Measurements from ENCODE around the gene TRIO.
A peak's percentile ranks its signal among the peaks of the same experiment; 100 is the strongest.

TRIO gene

DNA sequence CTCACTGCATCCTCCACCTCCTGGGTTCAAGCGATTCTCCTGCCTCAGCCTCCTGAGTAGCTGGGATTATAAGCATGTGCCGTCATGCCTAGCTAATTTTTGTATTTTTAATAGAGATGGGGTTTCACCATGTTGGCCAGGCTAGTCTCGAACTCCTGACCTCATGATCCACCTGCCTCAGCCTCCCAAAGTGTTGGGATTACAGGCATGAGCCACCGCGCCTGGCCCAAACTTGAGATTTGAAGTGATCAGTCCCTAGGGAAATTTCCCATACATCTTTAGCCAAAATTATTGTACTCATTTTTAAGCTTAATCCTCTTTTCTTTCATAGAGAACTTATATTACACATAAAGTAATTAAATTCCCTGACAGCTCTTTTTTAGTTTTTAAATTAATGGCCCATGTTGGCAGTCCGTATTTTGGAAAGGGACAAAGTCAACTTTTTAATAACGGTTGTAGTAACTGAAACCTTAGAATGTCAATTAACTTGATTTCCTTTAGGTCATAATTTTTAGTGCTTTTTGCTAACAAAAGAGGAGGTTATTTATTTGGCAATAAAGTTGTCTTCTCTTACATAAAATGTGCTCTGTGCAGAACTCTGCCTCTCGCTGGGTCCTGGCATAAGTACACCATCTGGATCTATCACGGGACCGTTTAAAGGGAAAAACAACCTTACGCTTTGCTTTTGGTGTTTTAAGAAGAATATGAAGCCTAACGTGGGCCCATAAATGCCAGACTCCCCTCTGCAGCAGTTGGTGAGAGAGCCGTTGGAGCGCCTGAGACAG, 296.1 kb downstream of the TRIO start:
- H3K4me3 ChIP-seq = no peak overlapping the region
- H4K20me1 ChIP-seq = peaks cover 8% of the 10 kb centered on the region; the same call in 1 of the 2 replicates
- TF ChIP-seq Cebpa-rat (IDR thresholded peaks at IDR 0.05) = no peak
- no peaks in the 10 kb centered on the region for H3K27me3 ChIP-seq
- peaks cover 70% of the 10 kb centered on the region for H3K36me3 ChIP-seq
- peak overlapping the region; percentile 71 for H3K27ac ChIP-seq
- peaks cover 25% of the 10 kb centered on the region for H3K9me3 ChIP-seq
- H3K4me2 ChIP-seq = peak overlapping the region; percentile 71; the same call in 1 of the 2 replicates
- no peak overlapping the region for H3K9ac ChIP-seq
- H3K4me1 ChIP-seq = peaks cover 50% of the 10 kb centered on the region

DNA sequence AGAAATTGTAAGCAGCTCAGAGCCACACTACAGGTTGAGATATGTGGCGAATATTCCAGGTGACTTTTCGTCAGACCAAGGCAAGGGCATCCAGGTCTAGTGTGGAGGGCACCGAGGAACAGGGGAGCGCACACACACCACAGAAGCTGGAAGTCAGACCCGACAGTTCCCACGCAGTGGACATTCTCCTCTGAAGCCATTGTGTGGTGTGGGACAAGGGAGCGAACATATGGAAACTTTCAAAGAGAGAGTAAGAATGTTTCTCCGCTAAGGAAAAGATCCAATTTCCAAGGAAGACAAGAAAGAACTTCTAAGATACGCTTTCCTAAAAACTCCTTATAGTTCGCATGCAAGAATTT, 297.1 kb downstream of the TRIO start:
- Histone ChIP-seq H3K4me1 (peaks cover 52% of the 10 kb centered on the region), H3K4me2 (peak overlapping the region; percentile 71), H4K20me1 (peaks cover 8% of the 10 kb centered on the region; the same call in 1 of the 2 replicates), H3K36me3 (peaks cover 64% of the 10 kb centered on the region), H3K27me3 (no peaks in the 10 kb centered on the region), H3K27ac (peak overlapping the region; percentile 71), H3K9me3 (peaks cover 16% of the 10 kb centered on the region), H3K4me3 (no peak overlapping the region), H3K9ac (peak overlapping the region; percentile 58; the same call in 1 of the 2 replicates)
- TF ChIP-seq Cebpa-rat (IDR thresholded peaks at IDR 0.05) = no peak

- TF ChIP-seq Cebpa-rat (IDR thresholded peaks at IDR 0.05) = no peak
- Histone ChIP-seq H3K9me3 (peaks cover 10% of the 10 kb centered on the region; the same call in 1 of the 2 replicates), H3K27ac (peak overlapping the region; percentile 71), H3K4me3 (peak overlapping the region; percentile 35), H3K4me1 (peaks cover 52% of the 10 kb centered on the region), H3K4me2 (peak overlapping the region; percentile 71), H4K20me1 (peaks cover 12% of the 10 kb centered on the region; the same call in 1 of the 2 replicates), H3K9ac (peak overlapping the region; percentile 58), H3K36me3 (peaks cover 63% of the 10 kb centered on the region), H3K27me3 (no peaks in the 10 kb centered on the region)
Measured at GRCh38 chr5:14440582-14441431, 297.7 kb downstream of the TRIO start.

DNA sequence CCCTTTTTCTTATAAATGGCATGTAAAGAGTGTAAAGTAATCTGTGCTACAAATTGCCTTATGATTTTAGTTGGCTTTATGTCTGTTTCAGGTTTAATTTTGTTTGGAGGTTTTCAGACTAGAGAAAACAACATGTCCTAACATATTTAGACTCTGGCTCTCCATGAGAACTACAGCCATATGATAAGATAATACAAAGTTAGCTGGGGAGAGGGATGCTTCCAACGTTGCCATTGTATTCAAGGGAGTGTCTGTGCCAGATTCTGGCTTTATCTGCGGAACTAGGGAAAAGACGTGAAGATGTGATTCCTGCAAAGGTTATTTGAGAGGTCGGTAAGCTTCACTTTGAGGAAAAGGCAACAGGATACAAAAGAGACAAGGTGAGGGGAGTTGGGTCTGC, 298.5 kb downstream of the TRIO start:
- Histone ChIP-seq H3K4me3 (no peak overlapping the region), H3K9me3 (peaks cover 2% of the 10 kb centered on the region; the same call in 1 of the 2 replicates), H3K36me3 (peaks cover 56% of the 10 kb centered on the region), H3K9ac (no peak overlapping the region), H3K27ac (0 out of 2 replicates have a peak overlapping the region, but pooled peaks have one; percentile 71), H3K27me3 (no peaks in the 10 kb centered on the region), H3K4me2 (peak overlapping the region; percentile 71), H3K4me1 (peaks cover 52% of the 10 kb centered on the region), H4K20me1 (peaks cover 13% of the 10 kb centered on the region; the same call in 1 of the 2 replicates)
- TF ChIP-seq Cebpa-rat (IDR thresholded peaks at IDR 0.05) = no peak

DNA sequence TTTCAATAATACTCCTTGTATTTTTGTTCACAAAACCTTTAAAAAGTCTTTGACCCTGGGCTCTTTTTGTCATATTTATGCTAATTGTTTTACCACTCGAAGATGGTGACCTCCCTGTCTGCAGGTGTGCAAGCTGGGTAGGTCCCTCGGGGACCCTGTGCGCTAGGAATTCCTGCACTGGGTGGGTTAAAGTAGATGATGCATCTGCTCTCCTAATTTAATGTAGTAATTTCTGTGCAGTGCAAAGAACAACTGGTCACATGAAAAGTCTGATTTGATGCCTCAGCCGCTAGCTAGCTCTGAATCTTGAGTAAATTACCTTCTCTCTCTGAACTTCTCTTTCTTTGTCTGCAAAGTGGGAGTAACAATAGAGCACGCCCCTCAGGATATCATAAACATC, 299.4 kb downstream of the TRIO start:
- Histone ChIP-seq H3K9ac (no peak overlapping the region), H3K4me3 (no peak overlapping the region), H3K9me3 (no peaks in the 10 kb centered on the region), H3K27ac (no peak overlapping the region), H4K20me1 (peaks cover 13% of the 10 kb centered on the region; the same call in 1 of the 2 replicates), H3K4me2 (peak overlapping the region; percentile 39), H3K4me1 (peaks cover 60% of the 10 kb centered on the region), H3K27me3 (no peaks in the 10 kb centered on the region), H3K36me3 (peaks cover 48% of the 10 kb centered on the region)
- TF ChIP-seq Cebpa-rat (IDR thresholded peaks at IDR 0.05) = no peak

DNA sequence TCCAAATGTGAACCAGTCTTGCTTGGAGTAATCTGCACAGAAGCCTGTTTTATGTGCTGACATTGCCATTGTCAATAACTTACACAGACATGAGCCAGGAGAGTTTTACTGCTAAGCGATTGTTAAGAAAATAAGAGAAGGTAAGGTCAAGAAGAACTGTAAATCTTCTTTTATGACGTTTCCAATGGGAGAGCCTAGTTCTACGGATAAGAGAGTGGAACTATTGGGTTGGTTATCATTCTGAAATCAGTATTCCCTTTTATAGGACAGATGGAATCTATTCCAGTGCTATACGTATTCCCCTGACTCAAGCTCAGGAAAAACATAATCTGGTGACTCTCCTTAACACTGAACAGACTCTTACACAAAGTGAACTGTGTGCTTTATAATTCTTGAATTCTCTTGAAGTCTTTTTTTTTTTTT, 300.5 kb downstream of the TRIO start:
- peaks cover 40% of the 10 kb centered on the region for H3K36me3 ChIP-seq
- peaks cover 70% of the 10 kb centered on the region for H3K4me1 ChIP-seq
- H4K20me1 ChIP-seq = peaks cover 20% of the 10 kb centered on the region
- H3K9ac ChIP-seq = no peak overlapping the region
- no peak overlapping the region for H3K27ac ChIP-seq
- H3K4me2 ChIP-seq = no peak overlapping the region
- H3K9me3 ChIP-seq = no peaks in the 10 kb centered on the region
- TF ChIP-seq Cebpa-rat (IDR thresholded peaks at IDR 0.05) = no peak
- H3K27me3 ChIP-seq = no peaks in the 10 kb centered on the region
- no peak overlapping the region for H3K4me3 ChIP-seq

GRCh38 chr5:14444161-14444560, 301.0 kb downstream of the TRIO start:
- Histone ChIP-seq H3K4me3 (no peak overlapping the region), H3K9ac (no peak overlapping the region), H3K27me3 (no peaks in the 10 kb centered on the region), H3K4me1 (peaks cover 72% of the 10 kb centered on the region), H3K36me3 (peaks cover 39% of the 10 kb centered on the region), H3K4me2 (no peak overlapping the region), H4K20me1 (peaks cover 24% of the 10 kb centered on the region), H3K27ac (no peak overlapping the region), H3K9me3 (no peaks in the 10 kb centered on the region)
- no peak for TF ChIP-seq Cebpa-rat (IDR thresholded peaks at IDR 0.05)

DNA sequence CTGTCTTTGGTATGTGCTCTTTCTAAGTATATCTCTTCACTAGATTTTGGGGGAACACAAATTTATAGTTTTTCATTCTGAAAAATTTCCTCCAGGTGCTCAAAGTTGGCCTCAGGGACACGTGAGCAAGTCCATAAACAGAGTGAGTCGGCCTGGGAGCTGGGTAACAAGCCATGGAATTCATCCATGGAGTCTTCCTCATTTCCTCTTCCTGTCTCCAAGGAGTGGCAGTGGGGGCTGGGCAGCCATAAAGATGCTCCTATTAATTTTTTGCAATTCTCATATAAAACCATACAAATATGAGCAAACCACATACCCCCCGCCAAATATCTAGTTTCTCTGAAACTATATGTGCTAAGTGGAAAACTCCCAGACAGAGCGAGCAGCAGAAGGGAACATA, 301.9 kb downstream of the TRIO start:
- Histone ChIP-seq H4K20me1 (peaks cover 33% of the 10 kb centered on the region), H3K27me3 (no peaks in the 10 kb centered on the region), H3K27ac (no peak overlapping the region), H3K4me1 (peaks cover 70% of the 10 kb centered on the region), H3K9me3 (no peaks in the 10 kb centered on the region), H3K36me3 (peaks cover 46% of the 10 kb centered on the region), H3K4me2 (no peak overlapping the region), H3K9ac (no peak overlapping the region), H3K4me3 (no peak overlapping the region)
- TF ChIP-seq Cebpa-rat (IDR thresholded peaks at IDR 0.05) = no peak

- Histone ChIP-seq H3K4me1 (peaks cover 62% of the 10 kb centered on the region), H3K27ac (no peak overlapping the region), H3K9me3 (no peaks in the 10 kb centered on the region), H4K20me1 (peaks cover 35% of the 10 kb centered on the region), H3K4me3 (no peak overlapping the region), H3K36me3 (peaks cover 53% of the 10 kb centered on the region), H3K9ac (no peak overlapping the region), H3K27me3 (no peaks in the 10 kb centered on the region), H3K4me2 (no peak overlapping the region)
- TF ChIP-seq Cebpa-rat (IDR thresholded peaks at IDR 0.05) = no peak
Measured at GRCh38 chr5:14445576-14446290, 302.6 kb downstream of the TRIO start.

All from BLaER1 (cell line).